Glutamatergic neuron (in vitro differentiated cells): ENCODE data around the gene KCNJ9. TPM values are rescaled to one million over a fixed set of nuclear protein-coding genes. Genes with fewer than 3 reads are reported as not detected.
A peak's percentile ranks its signal among the peaks of the same experiment; 100 is the strongest.

ENCODE experiments used
- DNase-seq: peaks from one replicate; pipeline ENCODE4 v3.0.0; 2022
- H3K27ac Mint-ChIP-seq: one replicate; pipeline ENCODE4 v1.8.0; 2020; ENCODE audit warnings: mild to moderate bottlenecking, mixed read lengths, inconsistent platforms; ENCODE audit not compliant: unreplicated experiment
- H3K27me3 Mint-ChIP-seq: one replicate; pipeline ENCODE4 v1.8.0; 2020; ENCODE audit warnings: mild to moderate bottlenecking, moderate library complexity, mixed read lengths, inconsistent platforms; ENCODE audit not compliant: unreplicated experiment
- H3K36me3 Mint-ChIP-seq: one replicate; pipeline ENCODE4 v1.8.0; 2020; ENCODE audit warnings: mild to moderate bottlenecking, mixed read lengths, inconsistent platforms; ENCODE audit not compliant: unreplicated experiment
- H3K4me1 Mint-ChIP-seq: one replicate; pipeline ENCODE4 v1.8.0; 2020; ENCODE audit warnings: mild to moderate bottlenecking, low read depth, mixed read lengths, inconsistent platforms; ENCODE audit not compliant: unreplicated experiment
- H3K4me3 Mint-ChIP-seq: one replicate; pipeline ENCODE4 v1.8.0; 2020; ENCODE audit warnings: mild to moderate bottlenecking, mixed read lengths, inconsistent platforms; ENCODE audit not compliant: unreplicated experiment
- H3K9me3 Mint-ChIP-seq: one replicate; pipeline ENCODE4 v1.8.0; 2020; ENCODE audit warnings: mild to moderate bottlenecking, moderate library complexity, mixed read lengths, inconsistent platforms; ENCODE audit not compliant: unreplicated experiment
- total RNA-seq: library from RNA; stranded (reverse); fragmentation: NEBNext Ultra II Directional; extraction: Animal tissue kit (Norgen Biotek cat#: 25700); gene quantifications from one replicate; pipeline ENCODE4 v1.2.1, GENCODE V29; 2021; ENCODE audit not compliant: unreplicated experiment
- TF ChIP-seq, protein P1 (sequence below): fragments of 200-600 bp; sonication (generic); IDR thresholded peaks from one replicate; pipeline ENCODE4 v1.5.0; 2021; ENCODE audit not compliant: partially characterized antibody, unreplicated experiment

KCNJ9 gene
- total RNA-seq, 1 donor from 2014 or later = 2.0 TPM

DNA sequence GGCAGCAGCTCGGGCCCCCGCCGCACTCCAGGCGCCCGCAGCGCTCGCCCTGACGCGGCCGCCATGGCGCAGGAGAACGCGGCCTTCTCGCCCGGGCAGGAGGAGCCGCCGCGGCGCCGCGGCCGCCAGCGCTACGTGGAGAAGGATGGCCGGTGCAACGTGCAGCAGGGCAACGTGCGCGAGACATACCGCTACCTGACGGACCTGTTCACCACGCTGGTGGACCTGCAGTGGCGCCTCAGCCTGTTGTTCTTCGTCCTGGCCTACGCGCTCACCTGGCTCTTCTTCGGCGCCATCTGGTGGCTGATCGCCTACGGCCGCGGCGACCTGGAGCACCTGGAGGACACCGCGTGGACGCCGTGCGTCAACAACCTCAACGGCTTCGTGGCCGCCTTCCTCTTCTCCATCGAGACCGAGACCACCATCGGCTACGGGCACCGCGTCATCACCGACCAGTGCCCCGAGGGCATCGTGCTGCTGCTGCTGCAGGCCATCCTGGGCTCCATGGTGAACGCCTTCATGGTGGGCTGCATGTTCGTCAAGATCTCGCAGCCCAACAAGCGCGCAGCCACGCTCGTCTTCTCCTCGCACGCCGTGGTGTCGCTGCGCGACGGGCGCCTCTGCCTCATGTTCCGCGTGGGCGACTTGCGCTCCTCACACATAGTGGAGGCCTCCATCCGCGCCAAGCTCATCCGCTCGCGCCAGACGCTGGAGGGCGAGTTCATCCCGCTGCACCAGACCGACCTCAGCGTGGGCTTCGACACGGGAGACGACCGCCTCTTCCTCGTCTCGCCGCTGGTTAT, 2.8 kb downstream of the KCNJ9 start:
- no peak overlapping the region for H3K27ac Mint-ChIP-seq
- peaks cover 8% of the 10 kb centered on the region for H3K9me3 Mint-ChIP-seq
- peaks cover 13% of the 10 kb centered on the region for H3K27me3 Mint-ChIP-seq
- TF ChIP-seq, protein P1, sequence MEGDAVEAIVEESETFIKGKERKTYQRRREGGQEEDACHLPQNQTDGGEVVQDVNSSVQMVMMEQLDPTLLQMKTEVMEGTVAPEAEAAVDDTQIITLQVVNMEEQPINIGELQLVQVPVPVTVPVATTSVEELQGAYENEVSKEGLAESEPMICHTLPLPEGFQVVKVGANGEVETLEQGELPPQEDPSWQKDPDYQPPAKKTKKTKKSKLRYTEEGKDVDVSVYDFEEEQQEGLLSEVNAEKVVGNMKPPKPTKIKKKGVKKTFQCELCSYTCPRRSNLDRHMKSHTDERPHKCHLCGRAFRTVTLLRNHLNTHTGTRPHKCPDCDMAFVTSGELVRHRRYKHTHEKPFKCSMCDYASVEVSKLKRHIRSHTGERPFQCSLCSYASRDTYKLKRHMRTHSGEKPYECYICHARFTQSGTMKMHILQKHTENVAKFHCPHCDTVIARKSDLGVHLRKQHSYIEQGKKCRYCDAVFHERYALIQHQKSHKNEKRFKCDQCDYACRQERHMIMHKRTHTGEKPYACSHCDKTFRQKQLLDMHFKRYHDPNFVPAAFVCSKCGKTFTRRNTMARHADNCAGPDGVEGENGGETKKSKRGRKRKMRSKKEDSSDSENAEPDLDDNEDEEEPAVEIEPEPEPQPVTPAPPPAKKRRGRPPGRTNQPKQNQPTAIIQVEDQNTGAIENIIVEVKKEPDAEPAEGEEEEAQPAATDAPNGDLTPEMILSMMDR = peak; percentile 34
- DNase-seq = peak; percentile 63
- peak overlapping the region; percentile 82 for H3K4me3 Mint-ChIP-seq
- no peaks in the 10 kb centered on the region for H3K36me3 Mint-ChIP-seq
- peaks cover 16% of the 10 kb centered on the region for H3K4me1 Mint-ChIP-seq

DNA sequence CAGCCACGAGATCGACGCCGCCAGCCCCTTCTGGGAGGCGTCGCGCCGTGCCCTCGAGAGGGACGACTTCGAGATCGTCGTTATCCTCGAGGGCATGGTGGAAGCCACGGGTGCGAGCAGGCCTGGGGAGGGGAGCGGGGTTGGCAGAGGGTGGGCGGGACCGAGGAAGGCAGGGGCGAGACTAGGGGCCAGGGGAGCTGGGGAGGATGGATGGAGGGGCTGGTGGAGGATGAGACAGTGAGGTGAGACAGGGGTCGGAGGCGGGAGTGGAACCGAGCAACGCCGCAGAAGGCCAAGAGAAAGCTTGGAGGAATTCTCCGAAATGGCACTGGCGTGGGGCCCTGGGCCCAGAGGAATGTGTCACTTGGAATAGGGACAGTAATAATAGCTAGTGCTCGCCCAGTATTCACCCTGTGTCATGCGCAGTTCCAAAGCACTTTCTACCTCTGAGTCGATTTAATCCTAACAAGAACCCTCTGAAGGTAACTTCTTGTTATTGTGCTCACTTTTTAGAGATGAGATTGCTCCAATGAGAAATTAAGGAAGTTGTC, 3.5 kb downstream of the KCNJ9 start:
- no peak for DNase-seq
- H3K4me1 Mint-ChIP-seq = peaks cover 16% of the 10 kb centered on the region
- peaks cover 13% of the 10 kb centered on the region for H3K27me3 Mint-ChIP-seq

DNA sequence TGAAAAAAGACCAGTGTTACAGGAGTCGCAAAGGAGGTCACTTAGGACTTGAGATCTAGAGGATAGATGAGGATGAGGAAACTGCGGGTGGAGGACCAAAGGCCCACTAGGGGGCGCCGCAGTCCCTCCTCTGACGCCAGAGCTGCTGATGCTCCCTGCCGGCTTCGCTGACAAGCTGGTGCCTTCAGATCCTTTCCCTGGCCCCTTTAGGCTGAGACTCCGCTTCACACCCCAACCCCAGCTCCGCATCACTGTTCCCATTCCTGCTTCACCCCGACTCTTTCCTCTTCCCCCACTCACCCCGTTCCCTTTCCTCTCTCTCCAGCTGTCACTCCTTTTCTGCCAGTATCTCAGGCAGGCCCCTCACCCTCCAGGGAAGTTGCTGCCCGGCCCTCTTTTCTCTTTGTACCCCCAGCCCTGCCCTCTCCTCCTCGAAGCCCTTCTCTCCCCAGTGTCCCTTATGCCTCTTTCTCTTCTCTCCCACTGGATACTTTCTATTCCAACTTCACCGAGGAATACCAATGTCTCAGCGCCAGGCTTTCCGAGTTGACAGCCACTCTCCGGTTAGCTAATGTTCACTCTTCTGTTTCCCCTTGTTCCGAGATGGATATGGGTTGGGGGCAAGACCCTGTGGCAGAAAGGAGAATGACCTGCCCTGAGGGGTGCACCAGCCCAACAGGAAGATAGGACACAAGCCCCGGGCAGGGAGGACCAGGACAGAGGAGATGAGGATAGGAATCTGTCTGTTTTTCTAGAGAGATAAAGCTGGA, 4.5 kb downstream of the KCNJ9 start:
- Mint-ChIP-seq H3K27ac (no peak overlapping the region), H3K4me3 (no peak overlapping the region), H3K27me3 (peaks cover 13% of the 10 kb centered on the region), H3K36me3 (no peaks in the 10 kb centered on the region), H3K9me3 (peaks cover 8% of the 10 kb centered on the region), H3K4me1 (peaks cover 15% of the 10 kb centered on the region)
- peak; percentile 94 for DNase-seq
- TF ChIP-seq, protein P1 = peak; percentile 87

More for the DNA sequence above, 3.5 kb downstream of the KCNJ9 start:
- Mint-ChIP-seq H3K36me3 (no peaks in the 10 kb centered on the region), H3K4me3 (peak overlapping the region; percentile 82), H3K27ac (no peak overlapping the region), H3K9me3 (peaks cover 8% of the 10 kb centered on the region)
- TF ChIP-seq, protein P1 = no peak

DNA sequence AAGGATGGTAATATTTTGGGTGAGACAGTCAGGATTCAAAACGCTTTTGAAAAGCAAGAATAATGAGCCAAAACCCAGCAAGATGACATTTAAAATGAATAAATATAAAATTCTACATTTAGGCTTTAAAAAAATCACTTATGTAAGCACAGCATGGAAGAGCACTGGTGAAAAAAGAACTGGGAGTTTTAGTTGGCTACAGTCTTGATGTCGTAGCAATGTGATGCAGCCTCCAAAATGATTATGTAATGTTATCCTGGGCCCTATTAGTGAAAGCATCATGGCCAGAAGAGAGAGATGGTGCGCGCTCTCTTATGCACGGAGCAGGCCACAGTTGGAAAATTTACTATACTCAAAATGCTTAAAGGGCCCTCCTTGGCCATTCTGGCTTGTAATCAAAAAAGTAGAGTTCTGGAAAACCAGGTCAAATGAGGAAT, 5.1 kb downstream of the KCNJ9 start:
- Mint-ChIP-seq H3K36me3 (no peaks in the 10 kb centered on the region), H3K27me3 (peaks cover 9% of the 10 kb centered on the region), H3K27ac (no peak overlapping the region), H3K4me1 (peaks cover 10% of the 10 kb centered on the region), H3K9me3 (peaks cover 5% of the 10 kb centered on the region), H3K4me3 (no peak overlapping the region)
- TF ChIP-seq, protein P1 = no peak
- no peak for DNase-seq
